ENCODE results near the gene MB.

MB gene

GRCh38 chr22:35616043-35616442, 1.1 kb downstream of the MB start:
- H3K4me3 ChIP-seq (ENCODE audit: low read depth, low read length), result no peak overlapping the region
- no peaks in the 10 kb centered on the region for H3K36me3 ChIP-seq (ENCODE audit: insufficient read depth, low read length)
- no peak overlapping the region for H3K27ac ChIP-seq (ENCODE audit: low read depth, low read length)
- H3K27me3 ChIP-seq (ENCODE audit: insufficient read depth, low read length), result no peaks in the 10 kb centered on the region
- H2AFZ ChIP-seq (ENCODE audit: low read length, unreplicated experiment), result no peak overlapping the region
- no peaks in the 10 kb centered on the region for H3K4me1 ChIP-seq (ENCODE audit: control insufficient read depth, insufficient read depth, low read length, unreplicated experiment)
- no peaks in the 10 kb centered on the region for H3K79me2 ChIP-seq (ENCODE audit: control insufficient read depth, insufficient read depth, low read length, unreplicated experiment)

GRCh38 chr22:35615156-35615555, 2.0 kb downstream of the MB start:
- Histone ChIP-seq H3K79me2 (ENCODE audit: control insufficient read depth, insufficient read depth, low read length, unreplicated experiment) (no peaks in the 10 kb centered on the region), H3K27ac (ENCODE audit: low read depth, low read length) (no peak overlapping the region), H3K36me3 (ENCODE audit: insufficient read depth, low read length) (no peaks in the 10 kb centered on the region), H2AFZ (ENCODE audit: low read length, unreplicated experiment) (no peak overlapping the region), H3K4me1 (ENCODE audit: control insufficient read depth, insufficient read depth, low read length, unreplicated experiment) (no peaks in the 10 kb centered on the region), H3K4me3 (ENCODE audit: low read depth, low read length) (no peak overlapping the region), H3K27me3 (ENCODE audit: insufficient read depth, low read length) (no peaks in the 10 kb centered on the region)

GRCh38 chr22:35614404-35614803, 2.7 kb downstream of the MB start:
- no peak overlapping the region for H2AFZ ChIP-seq (ENCODE audit: low read length, unreplicated experiment)
- no peak overlapping the region for H3K27ac ChIP-seq (ENCODE audit: low read depth, low read length)
- H3K4me1 ChIP-seq (ENCODE audit: control insufficient read depth, insufficient read depth, low read length, unreplicated experiment), result no peaks in the 10 kb centered on the region

GRCh38 chr22:35612903-35613302, 4.2 kb downstream of the MB start:
- H3K4me1 ChIP-seq (ENCODE audit: control insufficient read depth, insufficient read depth, low read length, unreplicated experiment), result no peaks in the 10 kb centered on the region
- no peaks in the 10 kb centered on the region for H3K79me2 ChIP-seq (ENCODE audit: control insufficient read depth, insufficient read depth, low read length, unreplicated experiment)
- H3K4me3 ChIP-seq (ENCODE audit: low read depth, low read length), result no peak overlapping the region
- no peaks in the 10 kb centered on the region for H3K27me3 ChIP-seq (ENCODE audit: insufficient read depth, low read length)
- H2AFZ ChIP-seq (ENCODE audit: low read length, unreplicated experiment), result no peak overlapping the region
- no peaks in the 10 kb centered on the region for H3K36me3 ChIP-seq (ENCODE audit: insufficient read depth, low read length)
- H3K27ac ChIP-seq (ENCODE audit: low read depth, low read length), result no peak overlapping the region

More at GRCh38 chr22:35614404-35614803, 2.7 kb downstream of the MB start:
- H3K79me2 ChIP-seq (ENCODE audit: control insufficient read depth, insufficient read depth, low read length, unreplicated experiment), result no peaks in the 10 kb centered on the region
- no peaks in the 10 kb centered on the region for H3K36me3 ChIP-seq (ENCODE audit: insufficient read depth, low read length)
- no peaks in the 10 kb centered on the region for H3K27me3 ChIP-seq (ENCODE audit: insufficient read depth, low read length)
- H3K4me3 ChIP-seq (ENCODE audit: low read depth, low read length), result no peak overlapping the region

GRCh38 chr22:35611891-35612576, 5.1 kb downstream of the MB start:
- H3K4me3 ChIP-seq (ENCODE audit: low read depth, low read length), result no peak overlapping the region
- H3K27me3 ChIP-seq (ENCODE audit: insufficient read depth, low read length), result no peaks in the 10 kb centered on the region
- no peak overlapping the region for H2AFZ ChIP-seq (ENCODE audit: low read length, unreplicated experiment)
- no peaks in the 10 kb centered on the region for H3K4me1 ChIP-seq (ENCODE audit: control insufficient read depth, insufficient read depth, low read length, unreplicated experiment)
- H3K27ac ChIP-seq (ENCODE audit: low read depth, low read length), result no peak overlapping the region
- H3K79me2 ChIP-seq (ENCODE audit: control insufficient read depth, insufficient read depth, low read length, unreplicated experiment), result no peaks in the 10 kb centered on the region
- no peaks in the 10 kb centered on the region for H3K36me3 ChIP-seq (ENCODE audit: insufficient read depth, low read length)

GRCh38 chr22:35611200-35611890, 5.8 kb downstream of the MB start:
- H3K27ac ChIP-seq (ENCODE audit: low read depth, low read length), result no peak overlapping the region

GRCh38 chr22:35610741-35611140, 6.4 kb downstream of the MB start:
- no peak overlapping the region for H3K27ac ChIP-seq (ENCODE audit: low read depth, low read length)
- no peaks in the 10 kb centered on the region for H3K4me1 ChIP-seq (ENCODE audit: control insufficient read depth, insufficient read depth, low read length, unreplicated experiment)
- no peaks in the 10 kb centered on the region for H3K79me2 ChIP-seq (ENCODE audit: control insufficient read depth, insufficient read depth, low read length, unreplicated experiment)
- no peaks in the 10 kb centered on the region for H3K27me3 ChIP-seq (ENCODE audit: insufficient read depth, low read length)
- no peaks in the 10 kb centered on the region for H3K36me3 ChIP-seq (ENCODE audit: insufficient read depth, low read length)
- no peak overlapping the region for H2AFZ ChIP-seq (ENCODE audit: low read length, unreplicated experiment)
- no peak overlapping the region for H3K4me3 ChIP-seq (ENCODE audit: low read depth, low read length)

More at GRCh38 chr22:35611200-35611890, 5.8 kb downstream of the MB start:
- Histone ChIP-seq H3K79me2 (ENCODE audit: control insufficient read depth, insufficient read depth, low read length, unreplicated experiment) (no peaks in the 10 kb centered on the region), H3K4me3 (ENCODE audit: low read depth, low read length) (no peak overlapping the region), H3K36me3 (ENCODE audit: insufficient read depth, low read length) (no peaks in the 10 kb centered on the region), H3K27me3 (ENCODE audit: insufficient read depth, low read length) (no peaks in the 10 kb centered on the region), H3K4me1 (ENCODE audit: control insufficient read depth, insufficient read depth, low read length, unreplicated experiment) (no peaks in the 10 kb centered on the region), H2AFZ (ENCODE audit: low read length, unreplicated experiment) (no peak overlapping the region)

- Histone ChIP-seq H3K36me3 (ENCODE audit: insufficient read depth, low read length) (no peaks in the 10 kb centered on the region), H3K27me3 (ENCODE audit: insufficient read depth, low read length) (no peaks in the 10 kb centered on the region), H2AFZ (ENCODE audit: low read length, unreplicated experiment) (no peak overlapping the region), H3K4me1 (ENCODE audit: control insufficient read depth, insufficient read depth, low read length, unreplicated experiment) (no peaks in the 10 kb centered on the region), H3K79me2 (ENCODE audit: control insufficient read depth, insufficient read depth, low read length, unreplicated experiment) (no peaks in the 10 kb centered on the region), H3K4me3 (ENCODE audit: low read depth, low read length) (no peak overlapping the region), H3K27ac (ENCODE audit: low read depth, low read length) (no peak overlapping the region)
Observed at GRCh38 chr22:35609761-35610160, 7.4 kb downstream of the MB start.

GRCh38 chr22:35609261-35609660, 7.9 kb downstream of the MB start:
- Histone ChIP-seq H3K79me2 (ENCODE audit: control insufficient read depth, insufficient read depth, low read length, unreplicated experiment) (no peaks in the 10 kb centered on the region), H2AFZ (ENCODE audit: low read length, unreplicated experiment) (no peak overlapping the region), H3K27ac (ENCODE audit: low read depth, low read length) (no peak overlapping the region), H3K27me3 (ENCODE audit: insufficient read depth, low read length) (no peaks in the 10 kb centered on the region), H3K4me1 (ENCODE audit: control insufficient read depth, insufficient read depth, low read length, unreplicated experiment) (no peaks in the 10 kb centered on the region), H3K4me3 (ENCODE audit: low read depth, low read length) (no peak overlapping the region), H3K36me3 (ENCODE audit: insufficient read depth, low read length) (no peaks in the 10 kb centered on the region)

- no peaks in the 10 kb centered on the region for H3K4me1 ChIP-seq (ENCODE audit: control insufficient read depth, insufficient read depth, low read length, unreplicated experiment)
- no peak overlapping the region for H2AFZ ChIP-seq (ENCODE audit: low read length, unreplicated experiment)
- H3K79me2 ChIP-seq (ENCODE audit: control insufficient read depth, insufficient read depth, low read length, unreplicated experiment), result no peaks in the 10 kb centered on the region
- no peaks in the 10 kb centered on the region for H3K27me3 ChIP-seq (ENCODE audit: insufficient read depth, low read length)
- H3K27ac ChIP-seq (ENCODE audit: low read depth, low read length), result no peak overlapping the region
- no peak overlapping the region for H3K4me3 ChIP-seq (ENCODE audit: low read depth, low read length)
- no peaks in the 10 kb centered on the region for H3K36me3 ChIP-seq (ENCODE audit: insufficient read depth, low read length)
Observed at GRCh38 chr22:35608088-35608487, 9.0 kb downstream of the MB start.

GRCh38 chr22:35606916-35607315, 10.2 kb downstream of the MB start:
- Histone ChIP-seq H3K4me1 (ENCODE audit: control insufficient read depth, insufficient read depth, low read length, unreplicated experiment) (peaks cover 3% of the 10 kb centered on the region), H3K4me3 (ENCODE audit: low read depth, low read length) (no peak overlapping the region), H3K36me3 (ENCODE audit: insufficient read depth, low read length) (no peaks in the 10 kb centered on the region), H3K79me2 (ENCODE audit: control insufficient read depth, insufficient read depth, low read length, unreplicated experiment) (no peaks in the 10 kb centered on the region), H3K27me3 (ENCODE audit: insufficient read depth, low read length) (no peaks in the 10 kb centered on the region), H3K27ac (ENCODE audit: low read depth, low read length) (no peak overlapping the region), H2AFZ (ENCODE audit: low read length, unreplicated experiment) (no peak overlapping the region)
